Amygdala (tissue), 56 donors: ENCODE data around the gene CLBA1.
"Not testable (repeated sequence)": the region's sequence is repeated elsewhere in the genome, so short reads cannot be mapped to it uniquely, and the experiment has no call there.

Source experiments
- DNase-seq, 56 donors: peaks; one replicate each; lab custom pipeline; 2025; lab: John Stamatoyannopoulos, UW

CLBA1 gene

GRCh38 chr14:105033412-105033900 is 47.9 kb downstream of the CLBA1 start:
- DNase-seq, result not testable (repeated sequence)

GRCh38 chr14:105034315-105035039 is 48.9 kb downstream of the CLBA1 start:
- DNase-seq, result no peak

- DNase-seq, result not testable (repeated sequence)
Observed at GRCh38 chr14:105035616-105036015, 50.0 kb downstream of the CLBA1 start.

- DNase-seq, result no peak
Observed at GRCh38 chr14:105039458-105040205, 54.0 kb downstream of the CLBA1 start.

GRCh38 chr14:105041841-105042765 is 56.5 kb downstream of the CLBA1 start:
- DNase-seq, result no peak

- no peak for DNase-seq
Observed at GRCh38 chr14:105042813-105043212, 57.2 kb downstream of the CLBA1 start.

- DNase-seq, result no peak
Observed at GRCh38 chr14:105043641-105044040, 58.1 kb downstream of the CLBA1 start.
